GM21528 (cell line): ENCODE measurements around the gene ANXA11.

Experiments
- ATAC-seq: cut with Tn5 transposase; IDR thresholded peaks from one replicate; pipeline ENCODE4 v1.9.1; 2021; ENCODE audit warnings: mild to moderate bottlenecking, moderate library complexity; ENCODE audit not compliant: unreplicated experiment, low FRiP score

The ANXA11 gene

GRCh38 chr10:80191589-80192270 lies 13.6 kb downstream of the ANXA11 start:
- no peak for ATAC-seq

- ATAC-seq, result no peak
Measured at GRCh38 chr10:80188713-80189112, 16.6 kb downstream of the ANXA11 start.

GRCh38 chr10:80187465-80188409 lies 17.6 kb downstream of the ANXA11 start:
- ATAC-seq, result peak; percentile 92

- ATAC-seq, result no peak
Measured at GRCh38 chr10:80187060-80187459, 18.3 kb downstream of the ANXA11 start.

- no peak for ATAC-seq
Measured at GRCh38 chr10:80186364-80187012, 18.8 kb downstream of the ANXA11 start.

GRCh38 chr10:80185578-80186299 lies 19.6 kb downstream of the ANXA11 start:
- ATAC-seq, result no peak

- no peak for ATAC-seq
Measured at GRCh38 chr10:80184291-80184690, 21.0 kb downstream of the ANXA11 start.

GRCh38 chr10:80183436-80183835 lies 21.9 kb downstream of the ANXA11 start:
- no peak for ATAC-seq

- ATAC-seq, result no peak
Measured at GRCh38 chr10:80182986-80183385, 22.4 kb downstream of the ANXA11 start.

- ATAC-seq, result no peak
Measured at GRCh38 chr10:80177781-80178636, 27.3 kb downstream of the ANXA11 start.

- ATAC-seq, result no peak
Measured at GRCh38 chr10:80176526-80176925, 28.8 kb downstream of the ANXA11 start.

GRCh38 chr10:80174641-80175395 lies 30.5 kb downstream of the ANXA11 start:
- no peak for ATAC-seq

- ATAC-seq, result no peak
Measured at GRCh38 chr10:80173466-80173865, 31.9 kb downstream of the ANXA11 start.

GRCh38 chr10:80172896-80173295 lies 32.4 kb downstream of the ANXA11 start:
- no peak for ATAC-seq

GRCh38 chr10:80171248-80171660 lies 34.1 kb downstream of the ANXA11 start:
- no peak for ATAC-seq

GRCh38 chr10:80170641-80171040 lies 34.7 kb downstream of the ANXA11 start:
- ATAC-seq, result no peak

- ATAC-seq, result no peak
Measured at GRCh38 chr10:80170026-80170425, 35.3 kb downstream of the ANXA11 start.

GRCh38 chr10:80168679-80169380 lies 36.5 kb downstream of the ANXA11 start:
- ATAC-seq, result no peak
